NCI-H2107 treated with DMSO at 0.1 percent for 48 hours (cell line): ENCODE data around the gene CLRN3.

Experiments
- DNase-seq: peaks from one replicate; lab custom pipeline; 2025; ENCODE audit not compliant: unreplicated experiment; lab: John Stamatoyannopoulos, UW

The CLRN3 gene

GRCh38 chr10:127875916-127876315 lies 16.8 kb downstream of the CLRN3 start:
- DNase-seq = no peak

GRCh38 chr10:127875449-127875765 lies 17.3 kb downstream of the CLRN3 start:
- DNase-seq = no peak

DNA sequence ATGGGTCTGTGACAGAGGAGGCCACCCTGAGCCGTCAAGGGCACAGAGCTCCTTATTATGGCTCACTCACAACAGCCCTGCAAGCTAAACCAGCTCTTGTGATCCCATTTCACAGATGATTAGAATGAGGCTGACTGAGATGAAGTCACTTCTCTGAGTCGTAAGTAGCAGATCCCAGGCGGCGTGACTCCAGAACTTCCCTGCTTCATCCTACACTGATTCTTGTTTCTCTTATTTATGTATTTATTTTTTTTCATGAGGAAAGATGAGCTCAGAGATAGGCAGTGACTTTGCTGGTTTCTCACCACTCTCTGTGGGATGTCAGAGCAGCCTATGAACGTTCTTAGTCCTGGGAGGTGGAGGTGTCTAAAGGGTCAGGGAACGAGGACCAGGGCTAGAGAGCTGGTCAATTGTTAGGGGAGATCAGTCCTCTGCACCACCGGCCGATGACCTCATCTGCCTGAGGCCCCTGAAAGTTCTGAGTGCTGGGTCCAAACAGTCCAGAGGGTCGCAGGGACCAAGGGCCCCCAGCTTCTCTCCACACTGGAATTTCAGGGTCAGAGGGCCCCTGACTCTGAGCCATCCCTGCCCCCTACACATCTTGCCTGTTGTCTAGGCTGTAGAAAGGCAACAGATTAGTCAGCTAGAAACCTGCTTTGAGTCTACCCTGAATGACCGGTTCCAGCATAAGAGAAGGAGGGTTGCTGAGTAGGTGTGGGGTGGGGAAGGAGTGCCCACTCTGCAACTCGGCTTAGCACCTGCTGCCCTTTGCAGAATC lies 17.9 kb downstream of the CLRN3 start:
- DNase-seq = no peak

GRCh38 chr10:127873901-127874470 lies 18.8 kb downstream of the CLRN3 start:
- no peak for DNase-seq

DNA sequence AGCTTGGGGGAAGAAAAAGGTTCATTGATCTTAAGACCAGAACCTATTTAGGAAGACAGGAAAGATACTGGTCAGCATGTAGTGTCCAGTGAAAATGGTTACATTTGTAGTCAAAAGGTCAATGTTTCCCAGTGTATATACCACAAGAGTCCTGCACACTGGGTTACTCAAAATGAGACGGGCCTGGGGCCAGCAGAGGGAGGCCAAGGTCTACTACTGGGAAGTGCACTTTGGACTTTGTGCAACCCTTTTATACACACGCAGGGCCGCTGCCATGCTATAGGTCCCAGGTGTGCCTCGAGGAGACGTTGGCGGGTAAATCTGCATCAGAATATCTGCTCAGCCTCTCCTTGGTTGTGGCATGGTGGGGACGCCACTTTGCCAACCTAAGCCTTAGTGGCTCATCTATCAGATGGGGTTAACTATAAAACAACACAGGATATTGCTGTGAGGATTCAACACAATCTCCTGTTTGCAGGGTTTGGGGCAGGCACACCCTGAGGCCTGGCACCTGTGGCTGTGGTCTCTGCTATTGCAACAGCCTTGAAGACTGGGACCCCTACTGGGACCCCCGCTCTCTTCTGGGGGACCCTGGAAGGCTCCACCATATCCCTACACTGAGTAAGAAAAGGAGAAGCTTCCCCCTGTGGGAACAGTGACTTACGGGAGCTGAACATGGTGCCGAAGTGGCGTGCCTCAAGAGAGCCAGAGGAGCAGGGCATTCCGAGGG lies 19.7 kb downstream of the CLRN3 start:
- no peak for DNase-seq

- DNase-seq = no peak
Measured at GRCh38 chr10:127872011-127872761, 20.6 kb downstream of the CLRN3 start.

- no peak for DNase-seq
Measured at GRCh38 chr10:127871631-127872010, 21.1 kb downstream of the CLRN3 start.

DNA sequence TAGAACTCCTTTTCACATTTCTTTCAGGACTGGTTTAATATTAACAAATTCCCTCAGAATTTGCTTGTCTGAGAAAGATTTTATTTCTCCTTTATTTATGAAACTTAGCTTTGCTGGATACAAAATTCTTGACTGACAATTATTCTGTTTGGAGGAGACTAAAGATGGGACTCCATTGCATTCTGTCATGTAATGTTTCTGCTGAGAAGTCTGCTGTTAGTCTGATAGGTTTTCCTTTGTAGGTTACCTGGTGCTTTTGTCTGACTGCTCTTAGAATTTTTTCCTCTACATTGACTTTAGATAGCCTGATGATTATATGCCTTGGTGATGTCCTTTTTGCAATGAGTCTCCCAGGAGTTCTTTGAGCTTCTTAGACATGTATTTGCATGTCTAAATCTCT lies 23.4 kb downstream of the CLRN3 start:
- DNase-seq = no peak

GRCh38 chr10:127867805-127868204 lies 24.9 kb downstream of the CLRN3 start:
- no peak for DNase-seq

GRCh38 chr10:127866276-127867013 lies 26.3 kb downstream of the CLRN3 start:
- no peak for DNase-seq

GRCh38 chr10:127863231-127863825 lies 29.4 kb downstream of the CLRN3 start:
- DNase-seq = no peak

DNA sequence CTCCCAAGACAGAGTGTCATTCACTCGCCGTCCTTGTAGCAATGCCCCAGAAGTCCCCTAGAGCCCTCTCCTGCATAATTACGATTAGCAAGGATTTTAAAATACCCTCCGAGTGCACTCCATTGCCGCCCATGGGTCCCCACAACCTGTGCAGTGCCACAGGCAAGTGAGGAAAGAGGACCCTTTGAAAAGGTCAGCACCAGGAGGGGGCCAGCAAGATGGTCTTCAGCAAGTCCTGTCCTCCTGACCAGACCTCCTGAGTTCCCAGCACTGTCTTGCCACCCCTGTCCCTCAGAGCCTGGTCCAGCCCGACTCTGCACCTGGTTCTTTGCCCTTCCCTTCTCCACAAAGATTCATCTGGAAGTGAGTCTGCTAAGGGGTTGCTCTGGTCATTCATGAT lies 32.1 kb downstream of the CLRN3 start:
- no peak for DNase-seq

- DNase-seq = no peak
Measured at GRCh38 chr10:127855976-127856375, 36.8 kb downstream of the CLRN3 start.

DNA sequence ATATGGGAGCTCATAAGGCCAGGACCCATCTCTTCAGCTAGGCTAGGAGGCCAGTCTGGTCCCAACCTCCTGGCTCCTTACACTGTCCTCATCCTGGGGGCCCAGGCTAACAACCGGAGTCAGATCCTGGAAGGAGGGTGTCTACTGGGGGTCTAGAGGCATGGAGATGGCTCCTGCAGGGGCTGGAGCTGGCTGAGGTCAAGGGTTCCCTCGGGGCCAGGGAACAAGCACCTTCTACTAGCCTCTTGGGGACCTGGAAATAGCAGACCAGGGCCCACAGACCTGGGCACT lies 37.2 kb downstream of the CLRN3 start:
- no peak for DNase-seq

DNA sequence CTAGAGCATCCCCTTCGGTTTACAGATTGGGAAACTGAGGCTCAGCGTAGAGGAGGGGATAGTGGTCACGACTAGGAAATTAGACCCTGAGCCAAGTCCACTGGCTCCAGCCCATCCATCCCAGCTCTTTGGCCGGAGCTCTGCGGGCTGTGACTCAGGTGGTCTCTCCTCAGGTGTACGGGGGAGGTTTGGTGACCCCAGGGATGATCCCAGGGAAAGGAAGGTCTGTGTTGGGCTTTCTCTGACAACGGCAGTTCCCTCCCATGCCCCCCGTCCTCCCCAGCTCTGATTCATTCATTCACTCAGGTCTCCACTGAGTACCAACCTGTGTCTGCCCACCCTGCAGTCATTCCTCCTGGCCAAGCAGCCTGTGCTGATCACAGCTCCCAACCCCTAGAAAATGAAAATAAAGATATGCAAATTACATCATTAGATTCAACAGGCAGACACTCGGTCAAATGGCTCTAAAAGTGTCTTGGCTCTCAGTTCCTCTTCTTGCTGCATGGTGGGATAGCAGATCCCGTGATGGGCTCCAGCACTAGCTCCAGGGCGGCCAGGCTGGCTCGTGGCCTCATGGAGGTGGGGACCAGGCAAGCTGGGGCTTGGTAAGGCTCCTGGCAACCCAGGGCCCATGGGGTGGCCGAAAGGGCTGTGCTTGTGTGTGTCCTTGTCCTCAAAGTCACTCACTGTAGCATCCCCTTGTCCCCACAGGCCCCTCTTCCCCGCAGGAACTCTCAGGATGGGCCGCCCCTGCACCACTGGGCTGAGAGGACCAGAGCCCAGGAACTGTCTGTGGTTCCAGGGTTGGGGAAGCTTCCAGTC lies 37.8 kb downstream of the CLRN3 start:
- no peak for DNase-seq

DNA sequence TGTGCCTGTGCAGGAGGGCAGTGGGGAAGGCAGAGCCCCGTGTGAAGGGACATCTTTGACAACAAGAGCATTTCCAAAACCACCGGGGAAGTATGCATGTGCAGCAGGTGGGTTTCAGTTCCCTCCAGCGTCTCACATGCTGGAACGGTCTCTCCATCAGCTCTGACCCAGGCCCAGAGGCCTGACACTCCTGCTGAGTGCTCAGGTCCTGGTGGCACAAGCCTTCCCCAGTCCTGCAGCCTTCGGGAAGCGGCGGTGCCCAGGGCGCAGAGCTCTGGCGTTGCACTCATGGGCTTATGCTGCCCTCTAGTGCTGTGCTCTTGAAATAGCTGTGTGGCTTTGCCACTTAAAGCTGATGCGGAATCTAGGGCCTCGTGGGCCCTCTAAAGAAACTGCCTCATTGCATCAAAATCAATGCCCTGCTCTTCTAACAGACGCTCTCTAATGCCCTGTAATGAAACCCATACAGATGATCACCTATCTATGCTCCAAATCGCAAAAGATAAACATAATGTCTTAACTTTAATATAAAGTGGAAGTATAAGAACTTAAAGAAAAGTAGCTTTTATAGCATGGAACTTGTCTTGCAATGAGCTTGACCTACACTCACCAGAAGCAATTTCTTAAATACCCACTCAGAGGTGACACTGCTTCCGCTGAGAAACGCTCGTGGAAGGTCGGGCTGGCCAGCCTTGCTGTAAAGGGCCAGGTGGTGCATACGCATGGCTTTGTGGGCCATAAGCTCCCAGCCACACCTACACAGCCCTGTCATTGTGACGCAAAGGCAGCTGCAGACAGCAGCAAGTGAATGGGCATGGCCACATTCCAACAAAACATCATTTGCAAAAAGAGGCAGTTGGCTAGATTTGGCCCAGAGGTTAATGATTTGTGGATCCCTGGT lies 38.6 kb downstream of the CLRN3 start:
- DNase-seq = no peak

- DNase-seq = no peak
Measured at GRCh38 chr10:127852456-127852855, 40.3 kb downstream of the CLRN3 start.

DNA sequence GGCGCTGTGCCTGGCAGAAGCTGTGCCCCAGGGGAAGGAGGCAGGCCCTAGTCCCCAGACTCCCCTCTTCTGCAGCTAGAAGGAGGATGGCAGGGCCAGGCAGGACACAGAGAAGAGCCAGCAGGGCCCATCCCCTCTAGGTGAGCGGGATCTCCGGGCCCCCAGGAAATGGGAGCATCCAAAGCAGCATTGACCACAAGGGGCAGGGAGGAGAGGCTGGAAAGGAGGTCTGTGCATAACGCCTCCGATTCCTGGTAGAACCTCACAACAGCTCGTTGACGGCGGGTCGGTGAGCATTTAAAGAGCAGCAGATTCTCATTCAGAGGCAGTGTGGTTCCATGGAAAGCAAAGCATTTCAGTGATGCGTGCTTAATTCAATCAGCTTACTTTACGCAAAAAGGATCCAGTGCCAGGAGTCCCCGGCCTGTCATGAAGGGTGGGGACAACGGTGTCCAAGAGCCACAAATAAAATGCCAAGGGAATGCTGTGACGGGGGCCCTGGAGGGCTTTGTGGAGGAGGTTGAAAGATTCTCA lies 41.0 kb downstream of the CLRN3 start:
- no peak for DNase-seq

DNA sequence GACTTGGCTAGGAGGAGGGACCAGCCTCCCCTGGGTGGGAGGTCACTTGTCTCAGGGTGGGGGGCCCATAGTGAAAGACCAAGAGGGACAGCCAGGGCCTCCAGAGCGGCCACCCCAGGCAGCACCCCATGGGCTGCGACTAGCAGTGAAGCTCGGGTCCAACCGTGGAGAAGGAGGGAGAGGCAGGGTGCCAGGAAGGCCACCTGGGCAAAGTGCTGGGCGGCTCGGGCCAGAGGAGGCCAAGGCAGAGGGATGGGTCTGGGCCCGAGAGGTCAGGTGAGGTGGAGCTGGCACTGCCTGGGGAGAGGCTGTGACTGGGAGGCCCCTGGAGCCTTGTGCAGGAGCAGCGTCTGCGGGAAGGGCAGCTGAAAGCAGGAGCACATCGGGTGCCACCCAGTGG lies 41.8 kb downstream of the CLRN3 start:
- no peak for DNase-seq
